ENCODE measurements around the gene SH3TC2.

- no peak for TF ChIP-seq ZNF274 (IDR thresholded peaks at IDR 0.05; ENCODE audit: low read depth, low read length)
- TF ChIP-seq YY1 (IDR thresholded peaks at IDR 0.05; ENCODE audit: insufficient read depth, insufficient read length), result no peak
Observed at GRCh38 chr5:149062371-149063016, 368 bp downstream of the SH3TC2 start.

Measured in NT2/D1 (cell line).